K562 (cell line): ENCODE data around the gene C12orf60. TPM values are rescaled to one million over a fixed set of nuclear protein-coding genes. Genes with fewer than 3 reads are reported as not detected.

ENCODE experiments used
- ATAC-seq: fragments of 200-7000 bp; cut with Tn5 transposase; 3 replicates; pipeline ENCODE4 v1.9.1; 2020; ENCODE audit warnings: moderate library complexity
- BruUV-seq: library from RNA; stranded (reverse); fragments of 400-500 nt; replicated peaks from 2 replicates; lab custom pipeline; 2021; lab: Mats Ljungman, UMichigan
- CTCF ChIA-PET: fragments of 300-600 bp; formaldehyde crosslinking; extraction: SDS; loops from one replicate; lab custom pipeline; 2021; ENCODE audit warnings: low intra/inter-chr PET ratio; lab: Yijun Ruan, JAX
- POLR2A ChIA-PET: fragments of 300-600, 350-650 bp; sonication (Branson Sonifier 250); formaldehyde crosslinking; extraction: SDS; loops from one replicate; lab custom pipeline; 2021; ENCODE audit warnings: antibody characterized with exemption, inconsistent platforms; lab: Yijun Ruan, JAX
- DNase-seq, 4 experiments: peaks; one replicate each; pipeline versions ENCODE4 v3.0.0 to v3.0.0-alpha.2; 2011 to 2018; ENCODE audit warnings: low spot score in 3 of 4, mixed read lengths in 3 of 4; ENCODE audit errors: extremely low read depth in 1 of 4
- FAIRE-seq: peaks from 2 replicates; lab custom pipeline; 2011; peaks lifted over from hg19 to GRCh38; lab: Jason Lieb, UNC
- H2AFZ ChIP-seq: 2 replicates; pipeline ENCODE4 v1.6.0; 2011; ENCODE audit warnings: low read depth, low read length, control low read depth, inconsistent platforms
- H3K27ac ChIP-seq: fragments of 200-600 bp; 3 replicates; pipeline ENCODE4 v1.8.0; 2011; ENCODE audit warnings: low read depth, mild to moderate bottlenecking, control low read depth, inconsistent platforms, low read length, moderate library complexity, mixed read lengths; ENCODE audit errors: extremely low read depth
- H3K27me3 ChIP-seq, 2 experiments: fragments of 300-600 bp in 1 of 2; 2 replicates in 1 of 2; 3 replicates in 1 of 2; pipeline versions ENCODE4 v1.6.0 to v1.8.0; 2011; ENCODE audit warnings: inconsistent platforms in 2 of 2, low read length in 2 of 2, mild to moderate bottlenecking in 1 of 2, mixed read lengths in 1 of 2, moderate library complexity in 1 of 2; ENCODE audit not compliant: control insufficient read depth in 2 of 2, insufficient read depth in 2 of 2
- H3K36me3 ChIP-seq: fragments of 300-600 bp; 3 replicates; pipeline ENCODE4 v1.8.0; 2011; ENCODE audit warnings: mild to moderate bottlenecking, low read length, inconsistent platforms; ENCODE audit not compliant: control insufficient read depth, insufficient read depth
- H3K4me1 ChIP-seq, 2 experiments: fragments of 200-600 bp in 1 of 2; replicated peaks in 1 of 2; 2 replicates in 1 of 2; 3 replicates in 1 of 2; pipeline versions ENCODE4 v1.5.1 to v1.8.0; 2011; ENCODE audit warnings: inconsistent platforms in 2 of 2, low read length in 2 of 2, mild to moderate bottlenecking in 1 of 2, mixed read lengths in 1 of 2, moderate library complexity in 1 of 2; ENCODE audit not compliant: control insufficient read depth in 2 of 2, insufficient read depth in 2 of 2
- H3K4me2 ChIP-seq: 2 replicates; pipeline ENCODE4 v1.6.1; 2011; ENCODE audit warnings: low read length, control low read depth, inconsistent platforms, mixed read lengths; ENCODE audit not compliant: insufficient read depth
- H3K4me3 ChIP-seq: fragments of 200-600 bp; sonication (generic), shearing (Covaris generic); 2 replicates; pipeline ENCODE4 v1.5.1; 2016; ENCODE audit warnings: control low read depth, inconsistent platforms
- H3K79me2 ChIP-seq: fragments of 200-600 bp; 3 replicates; pipeline ENCODE4 v1.8.0; 2011; ENCODE audit warnings: low read length, inconsistent platforms; ENCODE audit not compliant: control insufficient read depth, insufficient read depth
- H3K9ac ChIP-seq, 2 experiments: 2 replicates each; pipeline versions ENCODE4 v1.6.0 to v1.6.1; 2011; ENCODE audit warnings: low read depth in 2 of 2, low read length in 2 of 2, control low read depth in 1 of 2, inconsistent platforms in 1 of 2, mild to moderate bottlenecking in 1 of 2, mixed read lengths in 1 of 2; ENCODE audit not compliant: insufficient read depth in 1 of 2
- H3K9me1 ChIP-seq: one replicate; pipeline ENCODE4 v1.6.0; 2011; ENCODE audit warnings: inconsistent platforms, mild to moderate bottlenecking, low read length, moderate library complexity; ENCODE audit not compliant: control insufficient read depth, insufficient read depth
- H3K9me3 ChIP-seq: replicated peaks from 2 replicates; pipeline ENCODE4 v1.5.1; 2011; ENCODE audit warnings: low read depth, low read length, inconsistent platforms; ENCODE audit not compliant: control insufficient read depth, insufficient read depth
- H4K20me1 ChIP-seq: replicated peaks from 2 replicates; pipeline ENCODE4 v1.6.1; 2011; ENCODE audit warnings: low read length, inconsistent platforms, mixed read lengths; ENCODE audit not compliant: control insufficient read depth, insufficient read depth
- ATF7 ChIP-seq: fragments of 450-650 bp; IDR thresholded peaks from 2 replicates; pipeline ENCODE4 v1.7.1; 2014; ENCODE audit warnings: mild to moderate bottlenecking, moderate library complexity
- BCLAF1 ChIP-seq, 2 experiments: fragments of 450-650 bp in 1 of 2; IDR thresholded peaks; 2 replicates each; pipeline ENCODE4 v1.6.1; 2011 to 2017; ENCODE audit warnings: low read depth in 2 of 2, antibody characterized with exemption in 1 of 2, borderline replicate concordance in 1 of 2, low read length in 1 of 2, mild to moderate bottlenecking in 1 of 2, mixed read lengths in 1 of 2; ENCODE audit not compliant: control insufficient read depth in 1 of 2
- DLX4 ChIP-seq: fragments of 250-450 bp; sonication (Bioruptor Pico); IDR thresholded peaks from 2 replicates; pipeline ENCODE4 v1.6.1; 2021; ENCODE audit warnings: mild to moderate bottlenecking
- ETV1 ChIP-seq: fragments of 450-650 bp; conservative IDR thresholded peaks from 2 replicates; pipeline ENCODE4 v1.6.1; 2016; ENCODE audit warnings: missing genetic modification characterization, control low read depth, low read depth, missing compliant biosample characterization
- GABPB1 ChIP-seq: sonication (generic); formaldehyde crosslinking; IDR thresholded peaks from 2 replicates; pipeline ENCODE4 v1.8.0; 2022; ENCODE audit warnings: mild to moderate bottlenecking, missing genetic modification reagents
- HES1 ChIP-seq: fragments of 450-650 bp; IDR thresholded peaks from 2 replicates; pipeline ENCODE4 v1.6.1; 2016; ENCODE audit warnings: low read depth, mild to moderate bottlenecking, moderate library complexity
- HOXB6 ChIP-seq: fragments of 250-450 bp; sonication (Bioruptor Pico); IDR thresholded peaks from 2 replicates; pipeline ENCODE4 v1.5.1; 2022; ENCODE audit warnings: mild to moderate bottlenecking, borderline replicate concordance
- NCOA4 ChIP-seq: fragments of 450-650 bp; IDR thresholded peaks from 2 replicates; pipeline ENCODE4 v1.6.1; 2018; ENCODE audit warnings: mild to moderate bottlenecking; ENCODE audit not compliant: partially characterized antibody
- POLR2A ChIP-seq: fragments of 450-650 bp; conservative IDR thresholded peaks from 2 replicates; pipeline ENCODE4 v1.6.1; 2016
- RAD21 ChIP-seq, 2 experiments: fragments of 250-450 bp in 1 of 2; fragments of 450-650 bp in 1 of 2; sonication (Bioruptor Pico) in 1 of 2; formaldehyde crosslinking in 1 of 2; IDR thresholded peaks in 1 of 2; conservative IDR thresholded peaks in 1 of 2; 2 replicates each; pipeline versions ENCODE4 v1.4.0 to v1.8.0; 2020 to 2022; ENCODE audit warnings: mild to moderate bottlenecking in 2 of 2, moderate library complexity in 1 of 2
- RBM34 ChIP-seq: fragments of 200-400 bp; formaldehyde crosslinking; IDR thresholded peaks from 2 replicates; pipeline ENCODE4 v1.6.1; 2018; ENCODE audit warnings: low read length, borderline replicate concordance; ENCODE audit not compliant: insufficient read depth
- SUPT5H ChIP-seq: fragments of 450-650 bp; IDR thresholded peaks from 2 replicates; pipeline ENCODE4 v1.6.1; 2016
- U2AF1 ChIP-seq: fragments of 200-400 bp; formaldehyde crosslinking; optimal IDR thresholded peaks from 2 replicates; pipeline ENCODE3; 2017; ENCODE audit warnings: mild to moderate bottlenecking, low read depth, low read length, moderate library complexity
- ZC3H4 ChIP-seq: sonication (generic); formaldehyde crosslinking; IDR thresholded peaks from 2 replicates; pipeline ENCODE4 v1.9.0; 2021; ENCODE audit warnings: missing genetic modification reagents, borderline replicate concordance
- ZNF23 ChIP-seq: fragments of 250-450 bp; sonication (Bioruptor Pico); IDR thresholded peaks from 2 replicates; pipeline ENCODE4 v1.4.0; 2020; ENCODE audit warnings: mild to moderate bottlenecking
- ZNF3 ChIP-seq: fragments of 250-450 bp; sonication (Bioruptor Pico); IDR thresholded peaks from 2 replicates; pipeline ENCODE4 v1.5.0; 2021; ENCODE audit warnings: mild to moderate bottlenecking, moderate library complexity
- ZZZ3 ChIP-seq: fragments of 450-650 bp; IDR thresholded peaks from 2 replicates; pipeline ENCODE4 v1.6.1; 2016; ENCODE audit warnings: antibody characterized with exemption, mild to moderate bottlenecking, moderate library complexity
- WGBS: fragments of 100-300 bp; shearing (Covaris generic); methylation state at CpG from one replicate; pipeline ENCODE4 v1.1.6; 2016; ENCODE audit warnings: low coverage, mixed read lengths; ENCODE audit not compliant: insufficient coverage; ENCODE audit errors: missing lambda C conversion rate; 5-methylcytosine and 5-hydroxymethylcytosine counted together
- in situ Hi-C: fragments of 300-500 bp; cut with MboI; formaldehyde crosslinking; loops from 4 replicates; pipeline ENCODE4 v1.15.0; 2018; ENCODE audit warnings: inconsistent platforms, mixed read lengths
- intact Hi-C: fragments of 100-400 bp; cut with micrococcal nuclease; formaldehyde crosslinking; loops from 2 replicates; pipeline ENCODE4 v1.14.2; 2022
- polyA plus RNA-seq, 8 experiments: library from polyadenylated mRNA; depleted of rRNA in 4 of 8; stranded (reverse) in 5 of 8; unstranded in 3 of 8; fragments of >200 nt; fragmentation: Nextera tagmentation in 2 of 8; fragmentation: Illumina TruSeq in 1 of 8; extraction: Ambion mirVana in 2 of 8; extraction: Trizol in 1 of 8; gene quantifications; 2 replicates each; pipeline versions ENCODE4 v1.2.1 to v1.2.3, GENCODE V29; 2011 to 2014; ENCODE audit warnings: inconsistent platforms in 1 of 8, missing spikeins in 1 of 8
- total RNA-seq, 7 experiments: library from RNA; depleted of rRNA in 6 of 7; stranded (reverse); fragments of >200 nt in 6 of 7; fragmentation: Illumina TruSeq in 2 of 7; extraction: Trizol in 2 of 7; gene quantifications; 2 replicates each; pipeline versions ENCODE4 v1.2.1 to v1.2.3, GENCODE V29; 2011 to 2021; ENCODE audit warnings: low replicate concordance in 1 of 7

Gene C12orf60
- total and polyA plus RNA-seq, 9 of the 15 experiments (the other 6 are each of a cell fraction or from before 2014, with no cell fraction given): 0.41 to 4.4 (median 2.5) TPM

GRCh38 chr12:14810167-14810952, 6.9 kb downstream of the C12orf60 start:
- ATAC-seq (no peak), DNase-seq (no peak), FAIRE-seq (no peak)
- H3K9ac ChIP-seq: no peak overlapping the region
- no peaks in the 10 kb centered on the region for H4K20me1 ChIP-seq
- H3K4me3 ChIP-seq: no peak overlapping the region
- no peaks in the 10 kb centered on the region for H3K79me2 ChIP-seq
- H3K27me3 ChIP-seq: no peaks in the 10 kb centered on the region
- no peaks in the 10 kb centered on the region for H3K9me1 ChIP-seq
- intact Hi-C loops: loop anchor here (10.0 kb wide), 1 partner anchor 184 kb away; no protein-coding TSS in a partner anchor
- no peaks in the 10 kb centered on the region for H3K9me3 ChIP-seq
- WGBS: 28% methylated on average over 5 of the region's 5 CpGs
- H2AFZ ChIP-seq: no peak overlapping the region
- no peak overlapping the region for H3K4me2 ChIP-seq
- ChIA-PET CTCF (interaction anchor here (0.8 to 2.4 kb wide), 3 partner anchors 185 to 1047 kb away, joined by 3 to 12 read pairs (median 3); no protein-coding TSS in a partner anchor), POLR2A (interaction anchor here (1.1 kb wide), 1 partner anchor 185 kb away, joined by 3 read pairs; no protein-coding TSS in a partner anchor)
- no peak overlapping the region for H3K27ac ChIP-seq
- no TSS peak for BruUV-seq
- in situ Hi-C loops: loop anchor here (25.0 kb wide), 1 partner anchor 1077 kb away; the partner anchor contains the start of gene STRAP
- no peaks in the 10 kb centered on the region for H3K4me1 ChIP-seq
- H3K36me3 ChIP-seq: no peaks in the 10 kb centered on the region
- no peak for TF ChIP-seq ZNF23 (CRISPR knock-in tag)
- no peak for TF ChIP-seq DLX4 (CRISPR knock-in tag)
- TF ChIP-seq ZNF3 (CRISPR knock-in tag): no peak
- no peak for TF ChIP-seq HES1
- TF ChIP-seq RAD21 (CRISPR knock-in tag; conservative IDR thresholded peaks at IDR 0.05 in 1 of 2, IDR thresholded peaks at IDR 0.05 in 1 of 2): no peak
- TF ChIP-seq BCLAF1 (IDR thresholded peaks at IDR 0.05; ENCODE audit: borderline replicate concordance in 1 of 2, control insufficient read depth in 1 of 2, low read depth in 2 of 2, low read length in 1 of 2): no peak
- no peak for TF ChIP-seq POLR2A
- no peak for TF ChIP-seq ETV1
- no peak for TF ChIP-seq SUPT5H
- no peak for TF ChIP-seq HOXB6 (CRISPR knock-in tag)
- TF ChIP-seq GABPB1 (CRISPR knock-in tag): no peak
- TF ChIP-seq U2AF1: no peak
- TF ChIP-seq ZC3H4 (CRISPR knock-in tag): no peak
- TF ChIP-seq ATF7: no peak
- no peak for TF ChIP-seq RBM34
- TF ChIP-seq NCOA4: no peak
- no peak for TF ChIP-seq ZZZ3
